HG02840 (cell line): ENCODE results near the gene ASB8.

ENCODE experiments used
- ATAC-seq: cut with Tn5 transposase; IDR thresholded peaks from one replicate; pipeline ENCODE4 v1.9.1; 2021; ENCODE audit warnings: mild to moderate bottlenecking, moderate library complexity, moderate number of reproducible peaks; ENCODE audit not compliant: unreplicated experiment, low FRiP score

The ASB8 gene

GRCh38 chr12:48106681-48107613 is 50.4 kb downstream of the ASB8 start:
- no peak for ATAC-seq

DNA sequence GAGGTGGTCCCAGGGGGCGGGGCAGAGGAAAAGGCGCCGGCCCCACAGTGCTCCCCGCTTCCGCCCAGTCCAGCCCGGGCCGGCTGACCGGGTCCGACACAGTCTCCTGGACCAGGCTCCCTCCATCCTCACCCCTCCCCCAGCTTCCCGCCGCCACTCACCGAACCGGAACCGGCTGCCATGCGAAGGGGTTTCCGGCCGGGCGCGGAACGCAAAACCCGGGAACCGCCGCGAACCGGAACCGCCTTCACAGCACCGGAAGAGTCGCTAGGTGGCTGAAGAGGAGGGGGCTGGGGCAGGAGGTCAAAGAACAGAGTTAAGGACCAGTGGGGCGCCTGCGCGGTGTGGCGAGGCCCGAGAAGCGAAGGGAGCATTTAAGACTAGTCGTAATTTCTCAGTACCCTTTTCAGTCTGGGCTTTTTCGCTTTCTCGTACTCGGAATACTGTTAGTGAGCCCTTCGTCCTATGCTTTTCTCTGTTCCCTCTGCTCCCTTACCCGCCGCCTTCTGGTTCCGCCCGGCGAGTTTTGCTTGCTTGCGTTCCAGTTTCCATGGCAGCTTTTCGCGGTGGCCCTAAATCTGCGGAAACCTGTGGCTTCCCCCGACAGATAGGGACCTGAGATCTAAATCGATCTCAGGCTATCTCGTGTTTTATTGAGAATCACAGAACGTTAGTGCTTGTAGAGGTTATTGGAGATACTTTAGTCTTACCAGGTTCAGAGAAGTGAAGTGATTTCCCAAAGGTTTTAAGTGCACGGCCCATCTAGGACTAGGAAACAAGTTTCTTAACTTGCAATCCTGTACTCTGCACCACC is 51.2 kb downstream of the ASB8 start, which contains the start of gene SENP1:
SENP1 (minus strand) TSS at position 213 of the 814 bp plus-strand sequence. CDS start 4,607 bp downstream, outside the sequence.
- ATAC-seq, result peak; percentile 74

DNA sequence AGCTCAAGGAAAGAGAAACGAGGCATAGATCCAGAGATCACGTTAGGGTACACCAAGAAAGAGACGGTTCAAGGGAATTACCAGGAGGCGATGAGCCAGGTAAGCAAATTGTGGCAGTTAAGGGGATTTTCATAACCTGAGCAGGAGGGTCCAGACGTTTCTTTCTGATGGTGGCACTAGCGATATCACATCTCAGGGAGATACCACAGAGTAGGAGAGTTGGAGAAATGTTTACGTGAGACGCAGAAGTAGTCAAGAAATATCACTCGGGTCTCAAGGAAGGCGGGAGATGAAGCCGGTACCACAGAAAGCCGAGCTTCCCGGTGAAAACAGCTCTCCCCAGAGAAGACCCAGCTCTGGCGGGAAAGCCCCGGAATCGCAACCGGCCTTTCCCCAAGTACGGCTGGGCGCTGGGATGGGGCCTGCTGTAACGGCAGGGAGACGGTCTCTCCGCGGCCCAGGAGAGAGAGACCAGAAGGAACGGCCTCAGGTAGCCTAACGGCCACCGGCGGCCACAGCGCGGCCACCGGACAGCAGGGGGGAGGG is 51.9 kb downstream of the ASB8 start:
- ATAC-seq, result peak; percentile 33

DNA sequence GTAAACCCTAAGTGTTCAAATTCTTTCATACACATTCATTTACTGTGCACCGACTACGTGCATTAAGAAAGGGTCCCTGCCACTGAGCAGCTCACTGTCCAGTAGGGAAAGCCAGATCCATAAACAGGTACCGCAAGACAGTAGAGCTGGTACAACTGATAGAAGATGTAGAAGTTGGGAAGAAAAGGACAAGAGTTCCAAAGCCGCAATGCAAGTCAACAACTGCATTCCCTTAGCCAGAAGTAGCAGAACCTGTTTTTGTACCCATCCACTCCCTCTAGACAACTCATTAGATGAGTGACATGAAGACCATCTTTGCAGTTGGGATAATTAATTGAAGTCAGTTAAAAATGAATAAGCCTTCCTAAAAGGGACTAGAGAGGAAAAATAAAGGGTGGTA is 52.8 kb downstream of the ASB8 start:
- ATAC-seq, result no peak
